HTR-8/SVneo (cell line): ENCODE data around the gene CGB3.

ENCODE experiments used
- DNase-seq: peaks from one replicate; pipeline ENCODE4 v3.0.0; 2011; ENCODE audit warnings: low spot score, mixed read lengths; ENCODE audit not compliant: insufficient read length
- FAIRE-seq: peaks from 2 replicates; lab custom pipeline; 2011; peaks lifted over from hg19 to GRCh38; lab: Jason Lieb, UNC

The CGB3 gene

DNA sequence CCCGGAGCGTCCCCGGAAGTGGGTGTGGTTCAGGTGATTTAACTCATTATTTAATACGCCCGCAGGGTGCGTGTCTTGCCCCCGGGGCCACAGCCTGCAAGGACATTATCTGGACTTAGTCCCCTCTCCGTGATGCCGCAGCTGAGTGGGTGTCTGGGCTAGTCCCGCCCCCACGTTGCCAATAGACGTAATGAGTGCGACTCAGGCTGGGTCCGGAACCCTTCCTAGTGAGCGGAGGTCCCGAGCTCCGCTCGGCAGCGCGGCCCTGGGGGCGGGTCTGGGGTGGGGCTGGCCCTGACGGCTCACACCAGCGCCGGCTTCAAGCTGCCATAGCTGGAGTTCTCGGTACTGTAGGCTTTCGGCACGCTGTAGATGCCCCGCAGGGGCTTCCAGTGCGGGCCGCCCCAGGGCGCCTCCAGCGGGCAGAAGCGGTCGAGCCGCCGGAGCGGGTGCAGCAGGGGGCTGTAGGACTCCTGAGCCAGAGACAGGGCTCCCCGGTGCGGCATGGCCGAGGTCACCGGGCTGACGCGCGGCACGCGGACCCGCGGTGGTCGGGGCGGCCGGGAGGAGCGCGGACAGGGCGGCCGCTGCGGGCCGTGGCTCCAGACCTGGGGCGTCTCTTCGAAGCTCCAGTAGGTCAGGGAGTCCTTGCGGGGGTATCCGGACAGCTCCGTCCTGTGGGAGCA is 6.3 kb downstream of the CGB3 start:
- FAIRE-seq: no peak
- DNase-seq: no peak

DNA sequence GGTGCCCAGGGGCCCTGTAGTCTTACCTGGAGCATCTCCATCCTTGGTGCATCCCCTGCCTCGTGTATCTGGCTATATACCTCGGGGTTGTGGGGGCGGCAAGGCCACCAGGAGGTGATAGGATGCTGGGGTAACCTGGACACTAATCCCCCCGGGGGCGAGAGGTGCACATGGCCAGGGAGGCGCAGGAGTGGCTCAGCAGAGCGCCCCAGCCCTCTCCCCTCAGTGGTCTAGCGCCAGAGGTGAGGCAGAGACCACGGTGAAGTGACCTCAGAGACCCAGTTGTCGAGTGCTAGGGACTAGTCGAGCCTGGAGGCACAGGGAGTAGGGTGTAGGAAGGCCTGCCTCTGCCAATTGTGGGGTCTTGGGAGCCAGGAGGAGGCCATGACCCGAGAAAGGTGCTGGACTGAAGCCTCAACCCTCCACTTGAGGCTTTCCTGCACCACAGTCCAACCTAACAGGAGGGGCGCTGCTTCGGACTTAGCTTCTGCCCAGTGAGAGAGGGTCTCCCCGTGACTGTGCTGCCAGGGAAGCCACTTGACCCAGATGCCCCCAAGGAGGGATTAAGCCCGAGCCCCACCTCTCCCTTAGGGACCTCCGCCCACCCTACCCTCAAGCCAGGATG is 7.0 kb downstream of the CGB3 start, which contains the start of gene LHB:
Gene LHB, minus strand, starts transcription at position 51 of the 625 bp plus-strand sequence. Its CDS starts 10 bp downstream, at position 41.
- DNase-seq (no peak), FAIRE-seq (no peak)

DNA sequence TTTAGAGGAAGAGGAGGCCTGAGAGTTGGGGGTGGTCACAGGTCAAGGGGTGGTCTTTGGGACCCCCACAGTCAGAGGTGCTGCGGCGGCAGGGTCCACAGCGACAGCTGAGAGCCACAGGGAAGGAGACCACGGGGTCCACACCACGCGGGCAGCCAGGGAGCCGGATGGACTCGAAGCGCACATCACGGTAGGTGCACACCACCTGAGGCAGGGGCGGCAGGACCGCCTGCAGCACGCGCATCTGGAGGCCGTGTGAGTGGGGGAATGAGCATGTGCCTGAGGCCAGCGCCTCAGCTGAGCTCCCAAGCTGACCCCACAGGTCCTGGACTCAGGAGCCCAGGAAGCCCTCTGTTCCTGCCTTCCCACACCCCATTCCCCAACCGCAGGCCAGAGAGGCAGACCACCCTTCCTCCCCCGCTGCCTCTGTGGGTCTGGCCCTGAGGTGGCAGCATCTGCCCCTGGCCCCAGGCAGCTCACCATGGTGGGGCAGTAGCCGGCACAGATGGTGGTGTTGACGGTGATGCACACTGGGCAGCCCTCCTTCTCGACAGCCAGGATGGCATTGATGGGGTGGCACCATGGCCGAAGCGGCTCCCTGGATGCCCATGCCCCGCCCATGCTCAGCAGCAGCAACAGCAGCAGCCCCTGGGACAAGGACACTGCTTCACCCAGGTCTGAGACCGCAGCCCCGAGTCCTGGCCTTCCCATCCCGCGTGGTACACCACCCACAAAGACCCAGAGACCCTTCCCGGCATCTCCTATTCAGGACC is 7.9 kb downstream of the CGB3 start:
- FAIRE-seq: no peak
- DNase-seq: no peak

DNA sequence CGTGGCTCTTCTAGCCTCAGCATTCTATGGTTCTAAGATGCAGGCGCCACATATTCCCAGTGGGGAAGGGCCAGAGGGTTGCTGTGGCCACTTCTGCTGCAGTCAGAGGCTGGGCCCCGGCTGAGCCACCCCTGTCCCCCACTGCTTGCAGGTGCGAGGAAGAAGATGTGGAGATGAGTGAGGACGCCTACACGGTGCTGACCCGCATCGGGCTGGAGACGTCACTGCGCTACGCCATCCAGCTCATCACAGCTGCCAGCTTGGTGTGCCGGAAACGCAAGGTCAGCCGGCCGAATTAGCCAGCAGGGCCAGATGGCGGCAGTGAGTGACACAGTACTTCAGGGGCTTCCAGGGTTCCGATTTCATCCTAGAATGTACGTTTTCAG is 9.3 kb downstream of the CGB3 start:
- DNase-seq: no peak
- no peak for FAIRE-seq

- FAIRE-seq (no peak), DNase-seq (no peak)
Measured at GRCh38 chr19:49014123-49014869, 9.8 kb downstream of the CGB3 start.

- DNase-seq (no peak), FAIRE-seq (no peak)
Measured at GRCh38 chr19:49011194-49011593, 12.9 kb downstream of the CGB3 start.

GRCh38 chr19:49010453-49010852 is 13.7 kb downstream of the CGB3 start:
- FAIRE-seq (no peak), DNase-seq (no peak)

- DNase-seq (no peak), FAIRE-seq (no peak)
Measured at GRCh38 chr19:49009828-49010227, 14.3 kb downstream of the CGB3 start.

GRCh38 chr19:49006905-49007304 is 17.2 kb downstream of the CGB3 start:
- FAIRE-seq (no peak), DNase-seq (no peak)

- DNase-seq: no peak
- no peak for FAIRE-seq
Measured at GRCh38 chr19:49004964-49005614, 19.0 kb downstream of the CGB3 start.

DNA sequence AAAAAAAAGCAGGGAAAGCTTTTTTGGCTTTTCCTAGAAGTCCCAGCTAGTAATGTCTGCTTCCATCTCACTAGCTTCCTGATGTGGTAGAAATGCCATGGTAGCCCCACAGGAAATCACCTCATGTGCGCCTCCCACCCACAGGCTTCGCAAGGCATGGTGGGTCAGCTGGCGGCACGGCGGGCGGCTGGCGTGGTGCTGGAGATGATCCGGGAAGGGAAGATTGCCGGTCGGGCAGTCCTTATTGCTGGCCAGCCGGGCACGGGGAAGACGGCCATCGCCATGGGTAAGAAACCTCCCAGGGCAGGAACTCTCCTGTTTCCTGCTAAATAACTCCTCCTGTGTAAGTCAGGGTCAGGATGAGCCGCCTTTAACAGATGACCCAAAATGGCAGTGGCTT is 20.0 kb downstream of the CGB3 start:
- no peak for DNase-seq
- no peak for FAIRE-seq

DNA sequence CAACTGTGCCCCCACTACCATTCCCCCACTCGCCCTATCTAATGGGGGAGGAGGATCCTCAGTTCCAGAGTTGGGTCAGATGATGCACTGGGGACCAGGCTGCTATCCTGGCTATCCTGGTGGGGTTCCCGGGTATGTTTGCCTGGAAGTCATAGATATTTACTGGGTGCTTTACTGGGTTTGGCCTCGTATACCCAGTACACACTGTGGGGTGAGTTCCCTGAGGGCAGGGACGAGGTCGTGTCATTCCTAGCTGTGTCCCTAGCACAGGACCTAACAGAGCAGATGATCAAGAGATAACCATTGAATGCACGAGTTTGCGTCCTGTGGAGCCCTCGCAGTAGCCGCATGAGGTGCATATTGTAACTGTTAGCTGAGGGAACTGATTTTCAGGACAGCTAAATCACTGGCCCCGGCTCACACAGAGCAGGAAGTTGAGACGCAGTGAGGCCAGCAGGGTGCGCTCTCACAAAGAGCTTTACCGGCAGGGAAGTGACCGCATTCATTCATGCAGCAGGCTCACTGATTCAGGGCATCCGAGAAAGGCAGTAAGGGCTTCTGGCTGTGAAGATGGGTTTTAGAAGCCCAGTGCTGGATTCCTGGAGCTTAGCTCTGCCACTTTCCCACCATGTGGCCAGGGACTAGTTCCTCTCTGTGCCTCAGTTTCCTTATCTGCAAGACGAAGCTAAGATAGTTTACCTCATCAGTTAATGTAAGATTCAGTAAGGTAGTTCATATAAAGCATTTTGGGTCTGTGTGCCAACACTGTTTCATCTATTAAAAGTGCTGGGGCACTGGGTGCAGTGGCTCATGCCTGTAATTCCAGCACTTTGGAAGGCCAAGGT is 24.4 kb downstream of the CGB3 start:
- DNase-seq (peak; percentile 55), FAIRE-seq (peak; percentile 42)

DNA sequence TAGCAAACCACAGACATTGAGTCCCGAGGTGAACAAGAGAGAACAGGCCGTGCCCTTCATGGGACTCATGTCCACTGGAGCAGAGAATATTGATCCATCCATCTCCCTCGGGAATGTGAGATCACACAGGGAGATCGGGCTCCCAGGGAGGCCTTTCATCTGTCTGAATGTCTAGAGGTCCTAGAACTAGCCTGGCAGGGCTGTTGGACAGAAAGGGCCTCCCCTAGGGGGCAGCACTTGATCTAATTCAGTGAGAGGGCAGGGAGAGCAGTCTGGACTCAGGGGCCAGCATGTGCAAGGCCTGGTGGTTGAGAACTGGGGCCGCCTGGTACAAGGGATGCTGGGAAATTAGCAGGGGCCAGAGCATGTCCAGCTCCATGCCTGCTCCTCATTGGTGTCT is 26.2 kb downstream of the CGB3 start:
- DNase-seq: peak; percentile 53
- no peak for FAIRE-seq

DNA sequence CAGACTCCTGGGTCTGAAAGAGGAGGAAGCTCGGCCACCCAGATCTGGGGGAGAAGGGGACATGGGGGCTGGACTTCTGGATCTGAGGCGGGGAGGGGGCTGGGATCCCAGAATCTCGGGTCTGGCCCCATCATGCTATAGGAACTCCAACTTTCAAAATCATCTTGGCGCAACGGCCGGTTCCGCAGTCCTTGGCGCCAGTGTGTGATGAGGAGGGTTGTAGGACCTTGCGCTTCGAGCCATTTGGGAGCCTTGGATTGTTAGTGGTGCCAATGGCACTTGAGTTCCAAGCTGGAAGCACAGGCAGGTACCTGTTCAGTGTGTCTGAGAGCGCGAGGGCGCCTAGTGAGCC is 30.1 kb downstream of the CGB3 start:
- DNase-seq (no peak), FAIRE-seq (no peak)

DNA sequence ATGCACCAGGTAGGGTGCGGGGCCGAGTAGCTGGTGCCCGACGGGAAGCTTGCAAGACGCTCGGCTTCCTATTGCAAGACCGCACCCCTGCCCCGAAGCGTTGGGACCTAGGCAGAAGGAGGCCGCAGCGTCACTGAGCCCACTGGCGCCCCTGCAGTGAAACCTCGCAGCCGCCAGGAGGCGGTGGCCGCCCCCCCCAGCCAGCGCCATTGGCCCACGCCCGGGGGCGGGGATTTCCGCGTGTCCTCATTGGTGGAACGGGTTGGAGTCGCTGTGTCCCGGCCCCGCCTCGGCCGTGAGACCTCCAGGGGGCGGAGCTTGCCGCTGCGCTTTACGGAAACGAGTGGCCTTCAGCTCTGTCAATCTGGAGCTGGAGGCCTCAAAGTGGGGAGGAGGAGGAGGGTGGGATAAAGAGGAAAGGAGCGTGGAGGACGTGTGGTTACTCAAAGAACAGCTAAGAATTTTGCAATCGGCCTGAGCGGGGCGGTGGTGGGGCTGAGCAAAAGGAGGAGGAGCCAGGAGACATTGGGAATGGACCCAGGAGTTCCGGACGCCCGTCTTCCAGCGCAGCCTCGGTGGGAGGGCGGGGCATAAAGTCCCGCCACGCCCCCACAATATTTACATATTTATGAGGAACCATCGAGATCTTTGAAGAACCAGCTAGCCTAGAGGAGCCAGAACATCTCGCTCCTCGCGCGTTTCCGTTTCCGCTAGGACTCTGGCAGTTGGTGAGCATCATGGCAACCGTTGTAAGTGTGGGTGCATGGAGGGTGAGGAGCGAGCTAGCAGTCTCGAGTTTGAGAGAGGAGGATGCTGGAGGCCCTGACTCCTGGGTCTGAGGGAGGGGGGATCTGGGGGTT is 30.7 kb downstream of the CGB3 start, which contains the start of the genes GYS1 and RUVBL2:
Gene GYS1, minus strand, starts transcription at position 135 of the 860 bp plus-strand sequence. CDS start 197 bp downstream, outside the sequence.
Gene RUVBL2, plus strand, starts transcription at position 713 of the 860 bp plus-strand sequence. Its CDS starts 25 bp downstream, at position 738.
- peak; percentile 97 for FAIRE-seq
- peak; percentile 99 for DNase-seq

GRCh38 chr19:48992581-48993174 is 31.5 kb downstream of the CGB3 start:
- DNase-seq: no peak
- no peak for FAIRE-seq

- peak; percentile 73 for DNase-seq
- FAIRE-seq: no peak
Measured at GRCh38 chr19:48991873-48992580, 32.1 kb downstream of the CGB3 start.
